Measurements from ENCODE around the gene OGG1. TPM values are rescaled to one million over a fixed set of nuclear protein-coding genes. Genes with fewer than 3 reads are reported as not detected.

OGG1 gene
- polyA plus RNA-seq, 2 of the 4 experiments (the other 2 are of a cell fraction): 18.1 to 21.2 TPM

GRCh38 chr3:9721700-9722060 is 28.1 kb upstream of the OGG1 start:
- POLR2A ChIA-PET: no interaction called here
- FAIRE-seq (no peak), DNase-seq (ENCODE audit: low read depth in 1 of 2, low spot score in 1 of 2) (no peak), ATAC-seq (peak in 1 of 2 experiments; percentile 39; a peak in 2 of 6 replicates)
- no peak overlapping the region for H3K4me3 ChIP-seq
- CTCF ChIA-PET: interaction anchor here (1.0 to 4.8 kb wide), 4 partner anchors 9 to 218 kb away, joined by 3 to 18 read pairs (median 10); partner anchors contain the start of gene BRPF1
- no peaks in the 10 kb centered on the region for H3K9me3 ChIP-seq
- TF ChIP-seq RARB (CRISPR knock-in tag; IDR thresholded peaks at IDR 0.05): no peak
- no peak for TF ChIP-seq SREBF2 (IDR thresholded peaks at IDR 0.05)
- no peak for TF ChIP-seq E2F6 (IDR thresholded peaks at IDR 0.05; ENCODE audit: borderline replicate concordance, low read depth)
- no peak for TF ChIP-seq CBX2 (IDR thresholded peaks at IDR 0.05; ENCODE audit: borderline replicate concordance, low read depth)
- TF ChIP-seq USF2 (IDR thresholded peaks at IDR 0.05): no peak
- TF ChIP-seq JUN (IDR thresholded peaks at IDR 0.05): no peak
- no peak for TF ChIP-seq CHD2 (IDR thresholded peaks at IDR 0.05; ENCODE audit: low read length, partially characterized antibody)
- TF ChIP-seq FOXS1 (CRISPR knock-in tag; IDR thresholded peaks at IDR 0.05): no peak
- no peak for TF ChIP-seq EP300 (IDR thresholded peaks at IDR 0.05)
- TF ChIP-seq ZSCAN20 (CRISPR knock-in tag; IDR thresholded peaks at IDR 0.05): no peak
- TF ChIP-seq FOSB (CRISPR knock-in tag; IDR thresholded peaks at IDR 0.05): no peak
- no peak for TF ChIP-seq HES2 (IDR thresholded peaks at IDR 0.05)
- no peak for TF ChIP-seq POLR2AphosphoS2 (conservative IDR thresholded peaks at IDR 0.05; ENCODE audit: low read length)
- no peak for TF ChIP-seq RAD21 (conservative IDR thresholded peaks at IDR 0.05 in 1 of 2, IDR thresholded peaks at IDR 0.05 in 1 of 2)
- H3K4me1 ChIP-seq: peaks cover 8% of the 10 kb centered on the region; the same call in 2 of the 3 replicates
- 51% methylated on average over 2 of the region's 2 CpGs for WGBS (ENCODE audit: missing lambda C conversion rate)
- H3K27ac ChIP-seq: no peak overlapping the region
- no peak overlapping the region for H3K4me2 ChIP-seq

- no peak for DNase-seq (ENCODE audit: low read depth in 1 of 2, low spot score in 1 of 2)
- Histone ChIP-seq H3K9me3 (no peaks in the 10 kb centered on the region), H3K27ac (no peak overlapping the region), H3K4me2 (no peak overlapping the region), H3K4me3 (no peak overlapping the region), H3K4me1 (peaks cover 9% of the 10 kb centered on the region; the same call in 2 of the 3 replicates)
- no peak for TF ChIP-seq HDAC2 (IDR thresholded peaks at IDR 0.05)
- no peak for TF ChIP-seq HEYL (CRISPR knock-in tag; IDR thresholded peaks at IDR 0.05)
- no peak for TF ChIP-seq EHF (CRISPR knock-in tag; IDR thresholded peaks at IDR 0.05)
- no peak for TF ChIP-seq CHD4 (IDR thresholded peaks at IDR 0.05; ENCODE audit: borderline replicate concordance)
- no peak for TF ChIP-seq FOXS1 (CRISPR knock-in tag; IDR thresholded peaks at IDR 0.05)
- TF ChIP-seq RFX5 (IDR thresholded peaks at IDR 0.05): no peak
- TF ChIP-seq CHD2 (IDR thresholded peaks at IDR 0.05; ENCODE audit: low read length, partially characterized antibody): no peak
- no peak for TF ChIP-seq CBX2 (IDR thresholded peaks at IDR 0.05; ENCODE audit: borderline replicate concordance, low read depth)
- TF ChIP-seq HOXA7 (CRISPR knock-in tag; IDR thresholded peaks at IDR 0.05): no peak
- TF ChIP-seq SREBF2 (IDR thresholded peaks at IDR 0.05): no peak
- no peak for FAIRE-seq
- ATAC-seq: no peak
- ChIA-PET CTCF (interaction anchor here (0.7 to 6.2 kb wide), 7 partner anchors 9 to 223 kb away, joined by 3 to 99 read pairs (median 4); no protein-coding TSS in a partner anchor), POLR2A (no interaction called here)
- 66% methylated on average over 4 of the region's 4 CpGs for WGBS (ENCODE audit: missing lambda C conversion rate)
These were observed 23.8 kb upstream of the OGG1 start for GRCh38 chr3:9725775-9726515.

- Histone ChIP-seq H3K9me3 (no peaks in the 10 kb centered on the region), H3K4me2 (peak overlapping the region; percentile 35; the same call in 2 of the 3 replicates), H3K4me1 (0 out of 3 replicates have a peak, but pooled peaks cover 4% of the 10 kb centered on the region), H3K27ac (peak overlapping the region in 1 of 2 experiments; percentile 50; a peak in 2 of 6 replicates), H3K4me3 (no peak overlapping the region)
- peak; percentile 47 to 52 for ATAC-seq
- CTCF ChIA-PET: interaction anchor here (0.6 to 6.2 kb wide), 26 partner anchors 10 to 374 kb away, joined by 3 to 99 read pairs (median 4); partner anchors contain the start of genes OGG1 and RPUSD3
- POLR2A ChIA-PET: interaction anchor here (0.8 kb wide), 1 partner anchor 66 kb away, joined by 3 read pairs; the partner anchor contains the start of gene ARPC4
- DNase-seq (ENCODE audit: low read depth in 1 of 2, low spot score in 1 of 2): peak; percentile 75 to 76
- 30% methylated on average over 11 of the region's 11 CpGs for WGBS (ENCODE audit: missing lambda C conversion rate)
- peak; percentile 58 for TF ChIP-seq SMC3 (IDR thresholded peaks at IDR 0.05)
- peak; percentile 51 to 53 for TF ChIP-seq RAD21 (conservative IDR thresholded peaks at IDR 0.05 in 1 of 2, IDR thresholded peaks at IDR 0.05 in 1 of 2)
- peak; percentile 59 for TF ChIP-seq CTCF (IDR thresholded peaks at IDR 0.05)
- 0 out of 2 replicates have a peak, but pooled peaks have one; percentile 15 for TF ChIP-seq MAX (IDR thresholded peaks at IDR 0.05)
- no peak for TF ChIP-seq RNF2 (IDR thresholded peaks at IDR 0.05; ENCODE audit: borderline replicate concordance, low read depth)
- FAIRE-seq: no peak
These were observed 22.6 kb upstream of the OGG1 start for GRCh38 chr3:9727041-9727595.
